LHCN-M2 (cell line): Measurements from ENCODE around the gene HGFAC. TPM values are rescaled to one million over a fixed set of nuclear protein-coding genes. Genes with fewer than 3 reads are reported as not detected.
"Not testable (repeated sequence)": the region's sequence is repeated elsewhere in the genome, so short reads cannot be mapped to it uniquely, and the experiment has no call there.

Source experiments
- DNase-seq: peaks from one replicate; pipeline ENCODE4 v3.0.0-alpha.2; 2012; ENCODE audit warnings: low read depth
- total RNA-seq: library from RNA; depleted of rRNA; stranded (reverse); fragments of >200 nt; gene quantifications from 2 replicates; pipeline ENCODE4 v1.2.3, GENCODE V29; 2014

The HGFAC gene
- total RNA-seq, 1 experiment from 2014 or later, result 0.40 TPM

DNA sequence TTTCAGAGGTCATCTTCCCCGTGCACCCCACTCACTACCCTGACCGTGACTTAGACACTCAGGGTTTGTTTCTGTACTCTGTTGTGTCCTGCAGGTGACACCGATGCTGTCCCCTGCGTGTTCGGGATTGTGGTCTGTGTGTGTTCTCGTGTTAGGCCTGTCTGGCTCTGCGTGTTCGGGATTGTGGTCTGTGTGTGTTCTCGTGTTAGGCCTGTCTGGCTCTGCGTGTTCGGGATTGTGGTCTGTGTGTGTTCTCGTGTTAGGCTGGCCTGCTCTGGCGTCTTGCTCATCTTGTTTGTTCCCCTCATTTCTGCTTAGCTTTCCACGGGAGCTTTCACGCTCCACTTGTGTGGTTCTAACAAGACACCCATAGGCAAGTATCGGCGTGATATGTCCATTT lies 30.6 kb upstream of the HGFAC start:
- DNase-seq, result not testable (repeated sequence)

- DNase-seq, result no peak
Observed at GRCh38 chr4:3411676-3412075, 30.1 kb upstream of the HGFAC start.

GRCh38 chr4:3412257-3413020 lies 29.3 kb upstream of the HGFAC start:
- DNase-seq, result no peak

DNA sequence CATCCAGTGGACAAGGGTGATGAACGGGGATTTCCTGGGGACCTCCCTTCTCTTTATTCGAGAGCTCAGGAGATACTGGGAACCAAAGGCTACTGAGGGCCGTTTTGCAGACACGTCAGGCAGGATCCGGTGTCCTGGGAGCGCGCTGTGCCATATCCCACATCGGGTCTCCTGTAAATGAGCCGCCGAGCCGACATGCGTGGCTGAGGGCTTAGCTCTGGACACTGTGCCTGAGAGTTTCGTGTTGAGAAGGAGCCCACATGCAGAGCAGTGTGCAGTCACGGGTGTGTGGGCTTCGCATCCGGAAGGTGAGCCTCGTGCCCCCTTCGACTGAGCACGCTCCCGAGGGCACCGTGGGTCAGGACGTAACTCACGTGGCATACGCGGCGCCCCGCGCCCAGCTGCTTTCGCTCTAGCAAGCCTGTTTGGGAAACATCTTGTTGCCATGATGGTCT lies 28.5 kb upstream of the HGFAC start:
- no peak for DNase-seq

- DNase-seq, result no peak
Observed at GRCh38 chr4:3413675-3414420, 27.9 kb upstream of the HGFAC start.

DNA sequence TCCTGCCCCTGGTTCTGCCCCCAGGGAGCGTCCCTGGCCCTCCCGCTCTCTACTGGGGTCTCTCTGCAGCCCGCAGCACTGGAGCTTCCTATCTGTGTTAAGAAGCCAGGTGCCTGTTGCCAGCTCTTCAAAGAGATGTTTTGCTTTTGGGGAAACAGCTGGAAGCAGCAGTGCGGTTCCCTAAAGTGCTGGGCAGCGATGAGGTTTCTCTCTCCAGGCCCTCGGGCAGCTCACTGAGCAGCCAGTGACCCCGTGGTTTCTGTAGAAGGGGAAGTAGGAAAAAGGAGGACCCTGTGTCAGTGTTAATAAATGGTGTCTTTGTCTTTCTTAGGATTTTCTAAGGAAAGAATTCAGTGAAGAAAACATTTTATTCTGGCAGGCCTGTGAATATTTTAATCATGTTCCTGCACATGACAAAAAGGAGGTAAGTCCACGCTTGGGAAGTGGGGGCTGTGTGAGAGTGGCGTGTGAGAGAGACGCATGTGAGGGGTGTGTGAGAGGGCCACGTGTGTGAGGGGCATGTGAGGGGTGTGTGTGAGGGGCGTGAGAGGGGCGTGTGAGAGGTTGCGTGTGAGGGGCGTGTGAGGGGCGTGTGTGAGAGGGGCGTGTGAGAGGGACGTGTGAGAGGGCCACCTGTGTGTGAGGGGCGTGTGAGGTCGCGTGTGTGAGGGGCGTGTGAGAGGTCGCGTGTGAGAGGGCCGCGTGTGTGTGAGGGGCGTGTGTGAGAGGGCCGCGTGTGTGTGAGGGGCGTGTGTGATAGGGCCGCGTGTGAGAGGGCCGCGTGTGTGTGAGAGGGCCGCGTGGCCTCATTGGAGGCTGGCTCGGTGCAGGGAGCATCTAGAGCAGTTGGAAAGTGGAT lies 27.1 kb upstream of the HGFAC start:
- no peak for DNase-seq

DNA sequence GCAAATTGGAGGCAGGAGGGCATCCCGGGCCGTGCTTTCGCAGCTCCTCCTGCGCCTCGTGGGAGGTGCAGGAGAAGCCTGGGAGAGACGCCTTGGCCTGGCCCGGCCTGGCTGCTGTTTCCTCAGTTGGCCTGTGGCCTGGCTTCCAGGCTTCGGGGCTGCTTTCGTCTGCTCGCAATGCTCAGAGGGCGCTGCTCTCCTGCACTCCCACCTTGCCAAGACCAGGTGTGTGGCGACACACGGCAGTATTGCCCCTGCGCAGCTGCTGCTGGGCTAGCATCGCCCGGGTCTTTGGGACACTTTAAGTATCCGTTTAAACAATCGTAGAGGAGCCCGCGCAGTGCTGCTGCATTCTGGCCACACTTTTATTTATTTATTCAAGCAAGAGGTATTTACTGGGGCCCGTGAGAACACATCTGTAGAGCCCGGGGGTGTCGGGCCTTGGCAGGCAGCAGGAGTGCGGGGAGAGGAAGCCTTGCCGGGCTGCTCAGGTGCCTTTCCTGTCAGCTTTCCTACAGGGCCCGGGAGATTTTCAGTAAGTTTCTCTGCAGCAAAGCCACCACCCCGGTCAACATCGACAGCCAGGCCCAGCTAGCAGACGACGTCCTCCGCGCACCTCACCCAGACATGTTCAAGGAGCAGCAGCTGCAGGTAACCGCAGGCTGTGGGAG lies 26.2 kb upstream of the HGFAC start:
- DNase-seq, result no peak

GRCh38 chr4:3416270-3416669 lies 25.5 kb upstream of the HGFAC start:
- no peak for DNase-seq

DNA sequence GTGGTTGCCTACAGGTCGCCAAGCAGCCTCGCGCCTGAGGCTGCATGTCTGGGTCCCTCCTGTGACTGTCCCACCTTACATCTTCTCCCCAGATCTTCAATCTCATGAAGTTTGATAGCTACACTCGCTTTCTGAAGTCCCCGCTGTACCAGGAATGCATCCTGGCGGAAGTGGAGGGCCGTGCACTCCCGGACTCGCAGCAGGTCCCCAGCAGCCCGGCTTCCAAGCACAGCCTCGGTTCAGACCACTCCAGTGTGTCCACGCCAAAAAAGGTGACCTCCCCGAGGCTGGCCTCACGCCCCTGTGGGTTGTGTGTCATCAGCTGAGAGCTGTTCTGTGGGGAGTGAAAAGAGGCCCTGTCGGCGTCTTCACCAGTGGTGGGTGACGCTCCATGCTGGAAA lies 24.9 kb upstream of the HGFAC start:
- no peak for DNase-seq

GRCh38 chr4:3417448-3417847 lies 24.3 kb upstream of the HGFAC start:
- no peak for DNase-seq

DNA sequence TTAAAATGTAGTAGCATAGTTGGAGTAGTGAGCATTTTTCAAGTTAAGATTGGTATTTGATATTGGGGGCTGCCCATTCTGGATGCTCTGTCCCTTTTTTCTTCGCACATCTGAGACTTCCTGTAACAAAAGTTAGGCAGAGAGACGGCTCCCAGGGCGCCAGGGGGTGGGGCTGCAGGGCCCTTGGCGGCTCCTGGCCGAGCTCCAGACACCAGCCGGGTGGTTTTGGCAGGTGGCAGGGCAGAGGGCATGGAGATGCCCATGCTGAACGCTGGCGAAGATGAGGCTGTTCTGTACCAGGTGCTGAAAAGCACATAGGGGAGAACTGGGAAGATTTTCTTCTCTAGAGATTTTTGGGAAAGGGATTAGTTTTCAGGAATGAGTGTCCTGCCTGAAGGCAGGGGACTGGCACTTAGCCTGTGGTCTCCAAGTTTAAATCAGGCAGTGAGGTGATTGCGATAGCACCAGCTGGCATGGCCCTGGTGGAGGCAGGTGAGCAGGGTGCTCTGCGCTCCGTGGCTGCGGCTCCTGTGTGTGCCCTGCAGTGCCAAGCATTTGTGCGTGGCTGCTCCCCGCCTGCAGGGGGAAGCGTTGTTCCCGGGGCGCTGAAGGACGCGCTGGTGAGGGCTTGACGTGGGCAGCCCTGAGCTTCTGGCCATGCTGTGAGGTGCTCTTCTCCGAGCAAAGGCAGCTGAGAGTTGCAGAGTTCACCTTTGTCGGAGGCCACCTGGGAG lies 23.6 kb upstream of the HGFAC start:
- DNase-seq, result no peak

- no peak for DNase-seq
Observed at GRCh38 chr4:3419836-3420605, 21.7 kb upstream of the HGFAC start.

GRCh38 chr4:3420606-3420955 lies 21.2 kb upstream of the HGFAC start:
- no peak for DNase-seq

- DNase-seq, result no peak
Observed at GRCh38 chr4:3420956-3421355, 20.8 kb upstream of the HGFAC start.

DNA sequence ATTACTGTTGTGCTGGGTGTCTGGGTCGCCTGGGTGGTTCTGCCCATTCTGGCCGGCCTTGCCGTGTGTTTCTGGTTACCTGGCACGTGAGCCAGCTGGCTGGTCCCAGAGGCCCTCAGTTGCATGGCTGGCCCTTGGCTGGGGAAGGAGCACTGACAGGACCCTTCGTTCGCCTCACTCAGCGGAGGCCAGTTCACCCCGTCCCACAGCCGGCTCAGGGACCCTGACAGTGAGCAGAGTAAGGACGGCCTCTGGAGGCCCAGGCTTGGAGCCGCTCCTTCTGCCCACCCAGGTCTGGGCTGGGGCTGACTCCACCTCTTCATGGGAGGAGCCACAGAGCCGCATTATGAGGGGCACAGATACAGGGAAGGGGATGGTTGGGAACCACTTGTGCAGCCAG lies 20.3 kb upstream of the HGFAC start:
- no peak for DNase-seq

DNA sequence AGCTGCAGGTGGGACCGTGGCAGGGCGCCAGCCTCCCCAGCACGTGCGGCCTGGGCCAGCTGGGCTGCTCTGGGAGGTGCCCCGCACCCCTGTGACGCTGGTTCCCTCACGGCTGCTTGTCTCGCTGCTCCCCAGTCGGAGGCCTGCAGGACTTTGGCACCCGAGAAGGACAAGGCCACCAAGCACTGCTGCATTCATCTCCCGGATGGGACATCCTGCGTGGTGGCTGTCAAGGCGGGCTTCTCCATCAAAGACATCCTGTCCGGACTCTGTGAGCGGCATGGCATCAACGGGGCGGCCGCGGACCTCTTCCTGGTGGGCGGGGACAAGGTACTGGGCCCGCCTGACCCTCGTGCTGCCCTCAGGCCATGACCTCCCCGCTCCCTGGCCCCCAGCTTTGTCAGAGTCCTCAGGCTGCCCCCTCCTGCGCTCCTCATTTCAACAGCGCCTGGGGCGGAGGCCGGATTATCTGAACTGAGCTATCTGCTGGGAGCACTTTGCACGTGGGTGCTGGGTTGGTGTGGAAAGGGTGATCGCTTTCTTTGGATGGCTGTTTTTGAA lies 19.4 kb upstream of the HGFAC start:
- no peak for DNase-seq

- no peak for DNase-seq
Observed at GRCh38 chr4:3422808-3423297, 18.9 kb upstream of the HGFAC start.

DNA sequence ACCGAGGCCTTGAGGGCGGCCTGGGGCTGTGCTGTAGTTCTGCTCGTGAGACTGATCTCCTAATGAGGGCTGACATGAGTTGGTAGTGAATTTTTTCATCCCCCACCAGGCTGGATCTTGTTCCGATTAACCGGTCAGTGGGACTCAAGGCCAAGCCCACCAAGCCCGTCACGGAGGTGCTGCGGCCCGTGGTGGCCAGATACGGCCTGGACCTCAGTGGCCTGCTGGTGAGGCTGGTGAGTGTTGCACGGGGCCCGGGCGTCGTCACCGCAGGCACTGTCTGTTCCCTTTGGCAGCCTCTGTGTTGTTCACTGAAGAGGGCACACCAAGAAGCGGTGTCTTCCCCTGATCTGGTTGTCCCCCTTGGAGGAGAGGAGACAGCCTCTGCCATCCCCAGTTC lies 18.4 kb upstream of the HGFAC start:
- no peak for DNase-seq

DNA sequence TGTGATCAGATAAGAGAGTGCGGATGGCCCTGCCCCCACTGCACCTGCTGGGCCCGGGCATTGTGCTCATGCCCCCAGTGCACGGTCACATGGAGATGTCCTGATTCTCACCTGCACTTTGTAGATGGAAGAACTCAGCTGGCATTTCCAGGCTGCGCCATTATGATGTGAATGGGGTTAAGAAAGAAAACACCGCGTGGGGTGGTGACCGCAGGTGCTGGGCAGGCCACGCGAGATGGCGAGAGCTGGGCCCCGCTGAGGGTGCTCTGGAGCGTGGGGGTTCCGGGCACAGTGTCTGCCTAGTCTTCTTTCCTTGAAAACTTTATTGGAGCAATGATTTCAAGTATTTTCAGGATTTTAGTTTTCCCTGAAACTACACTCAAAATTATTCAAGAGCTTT lies 17.8 kb upstream of the HGFAC start:
- no peak for DNase-seq
